Measurements from ENCODE around the gene ARL2. TPM values are rescaled to one million over a fixed set of nuclear protein-coding genes. Genes with fewer than 3 reads are reported as not detected.
"Not testable (repeated sequence)": the region's sequence is repeated elsewhere in the genome, so short reads cannot be mapped to it uniquely, and the experiment has no call there.

The ARL2 gene
- total and polyA plus RNA-seq, 2 donors = 42.8 to 52.0 TPM

DNA sequence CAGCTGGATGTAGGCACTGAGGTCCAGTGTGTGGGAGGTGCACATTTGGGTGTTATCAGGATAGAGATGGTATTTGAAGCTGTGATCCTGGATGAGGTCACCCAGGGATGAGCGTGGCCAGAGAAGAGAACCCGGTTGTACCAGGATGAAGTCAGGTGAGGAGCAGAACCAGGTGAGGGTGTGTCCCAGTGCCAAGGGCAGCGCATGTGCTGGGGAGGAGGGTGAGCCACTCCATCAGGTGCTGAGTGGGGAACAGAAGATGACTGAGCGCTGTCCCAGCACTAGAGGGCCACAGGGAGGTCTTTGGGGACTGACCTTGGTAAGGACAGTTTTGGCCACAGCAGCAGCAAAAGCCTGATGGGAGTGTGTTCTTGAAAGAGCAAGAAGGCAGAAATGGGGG lies 2.7 kb downstream of the ARL2 start:
- H3K36me3 ChIP-seq (ENCODE audit: control insufficient read depth in 2 of 2, insufficient read depth in 2 of 2, low read length in 1 of 2) = peaks cover 22 to 34% of the 10 kb centered on the region in 2 donors
- no peak overlapping the region for H3K27ac ChIP-seq (ENCODE audit: low read depth in 1 of 2, low read length in 1 of 2)
- 97% methylated on average over 4 of the region's 4 CpGs for whole genome bisulfite sequencing
- H3K9me3 ChIP-seq (ENCODE audit: control insufficient read depth in 2 of 2, insufficient read depth in 1 of 2, low read length in 1 of 2) = peaks cover 0 to 2% of the 10 kb centered on the region in 2 donors
- H3K27me3 ChIP-seq (ENCODE audit: control insufficient read depth in 2 of 2, insufficient read depth in 1 of 2, low read length in 1 of 2) = no peaks in the 10 kb centered on the region
- DNase-seq (ENCODE audit: low read depth in 6 of 9, low spot score in 9 of 9) = no peak
- H3K4me3 ChIP-seq (ENCODE audit: low read length in 2 of 2) = no peak overlapping the region
- H3K4me1 ChIP-seq (ENCODE audit: control insufficient read depth in 2 of 2, insufficient read depth in 2 of 2, low read length in 2 of 2) = peaks cover 8 to 21% of the 10 kb centered on the region in 2 donors

DNA sequence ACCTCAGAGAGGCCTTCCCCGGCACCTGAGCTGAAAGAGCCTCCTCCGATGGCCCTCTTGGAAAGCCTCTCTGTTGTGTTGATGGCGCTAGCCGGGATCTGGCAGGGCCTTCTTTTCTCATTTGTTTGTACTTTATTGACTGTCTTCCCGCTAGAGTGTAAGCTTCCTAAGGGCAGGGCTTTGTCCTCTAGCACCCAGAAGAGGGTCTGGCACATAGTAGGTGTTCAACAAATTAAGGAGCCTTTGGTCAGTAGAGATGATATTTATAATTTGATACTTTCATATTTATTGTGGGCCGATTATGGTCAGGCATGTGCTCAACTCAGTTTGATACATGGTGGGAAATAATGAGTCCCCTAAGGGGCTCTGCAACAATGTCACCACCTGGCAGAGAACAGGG lies 4.0 kb downstream of the ARL2 start:
- Histone ChIP-seq H3K9me3 (ENCODE audit: control insufficient read depth in 2 of 2, insufficient read depth in 1 of 2, low read length in 1 of 2) (peaks cover 0 to 2% of the 10 kb centered on the region in 2 donors), H3K4me1 (ENCODE audit: control insufficient read depth in 2 of 2, insufficient read depth in 2 of 2, low read length in 2 of 2) (peaks cover 8 to 18% of the 10 kb centered on the region in 2 donors), H3K4me3 (ENCODE audit: low read length in 2 of 2) (no peak overlapping the region), H3K36me3 (ENCODE audit: control insufficient read depth in 2 of 2, insufficient read depth in 2 of 2, low read length in 1 of 2) (peaks cover 25 to 41% of the 10 kb centered on the region in 2 donors), H3K27ac (ENCODE audit: low read depth in 1 of 2, low read length in 1 of 2) (no peak overlapping the region), H3K27me3 (ENCODE audit: control insufficient read depth in 2 of 2, insufficient read depth in 1 of 2, low read length in 1 of 2) (no peaks in the 10 kb centered on the region)
- DNase-seq (ENCODE audit: low read depth in 6 of 9, low spot score in 9 of 9) = no peak
- WGBS = over 99% methylated on average over 6 of the region's 6 CpGs

DNA sequence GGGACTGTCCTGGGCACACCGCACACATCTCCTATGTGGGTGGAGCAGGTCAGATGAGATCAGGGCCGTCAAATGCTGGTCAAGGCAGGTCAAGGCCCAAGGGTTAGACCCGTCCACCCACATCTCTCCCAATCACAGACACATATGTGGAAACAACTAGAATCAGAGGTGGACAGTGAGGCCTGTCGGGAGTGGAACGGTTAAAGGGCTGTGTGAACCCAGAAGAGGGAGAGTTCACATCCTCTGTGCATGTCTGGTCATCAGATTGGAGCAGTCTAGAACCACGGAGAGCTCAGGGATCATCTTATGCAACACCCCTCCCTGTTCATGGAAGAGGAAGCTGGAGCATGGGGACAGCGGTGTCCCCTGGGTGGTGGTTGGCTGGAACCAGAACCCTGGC lies 5.9 kb downstream of the ARL2 start:
- no peak for DNase-seq (ENCODE audit: low read depth in 6 of 9, low spot score in 9 of 9)
- Histone ChIP-seq H3K27ac (ENCODE audit: low read depth in 1 of 2, low read length in 1 of 2) (no peak overlapping the region), H3K4me3 (ENCODE audit: low read length in 2 of 2) (no peak overlapping the region), H3K27me3 (ENCODE audit: control insufficient read depth in 2 of 2, insufficient read depth in 1 of 2, low read length in 1 of 2) (no peaks in the 10 kb centered on the region), H3K9me3 (ENCODE audit: control insufficient read depth in 2 of 2, insufficient read depth in 1 of 2, low read length in 1 of 2) (peaks cover 0 to 2% of the 10 kb centered on the region in 2 donors), H3K4me1 (ENCODE audit: control insufficient read depth in 2 of 2, insufficient read depth in 2 of 2, low read length in 2 of 2) (peaks cover 2 to 8% of the 10 kb centered on the region in 2 donors), H3K36me3 (ENCODE audit: control insufficient read depth in 2 of 2, insufficient read depth in 2 of 2, low read length in 1 of 2) (peaks cover 25 to 41% of the 10 kb centered on the region in 2 donors)
- 97% methylated on average over 7 of the region's 7 CpGs for WGBS

GRCh38 chr11:65021003-65021402 lies 7.0 kb downstream of the ARL2 start:
- Histone ChIP-seq H3K27ac (ENCODE audit: low read depth in 1 of 2, low read length in 1 of 2) (no peak overlapping the region), H3K4me3 (ENCODE audit: low read length in 2 of 2) (no peak overlapping the region), H3K36me3 (ENCODE audit: control insufficient read depth in 2 of 2, insufficient read depth in 2 of 2, low read length in 1 of 2) (peaks cover 25 to 41% of the 10 kb centered on the region in 2 donors), H3K4me1 (ENCODE audit: control insufficient read depth in 2 of 2, insufficient read depth in 2 of 2, low read length in 2 of 2) (no peaks in the 10 kb centered on the region), H3K9me3 (ENCODE audit: control insufficient read depth in 2 of 2, insufficient read depth in 1 of 2, low read length in 1 of 2) (peaks cover 0 to 2% of the 10 kb centered on the region in 2 donors), H3K27me3 (ENCODE audit: control insufficient read depth in 2 of 2, insufficient read depth in 1 of 2, low read length in 1 of 2) (no peaks in the 10 kb centered on the region)
- WGBS = 98% methylated on average over 3 of the region's 3 CpGs
- no peak for DNase-seq (ENCODE audit: low read depth in 6 of 9, low spot score in 9 of 9)

- H3K36me3 ChIP-seq (ENCODE audit: control insufficient read depth in 2 of 2, insufficient read depth in 2 of 2, low read length in 1 of 2) = peaks cover 25 to 39% of the 10 kb centered on the region in 2 donors
- no peaks in the 10 kb centered on the region for H3K9me3 ChIP-seq (ENCODE audit: control insufficient read depth in 2 of 2, insufficient read depth in 1 of 2, low read length in 1 of 2)
- 97% methylated on average over 11 of the region's 11 CpGs for WGBS
- no peaks in the 10 kb centered on the region for H3K27me3 ChIP-seq (ENCODE audit: control insufficient read depth in 2 of 2, insufficient read depth in 1 of 2, low read length in 1 of 2)
- no peak for DNase-seq (ENCODE audit: low read depth in 6 of 9, low spot score in 9 of 9)
- H3K4me3 ChIP-seq (ENCODE audit: low read length in 2 of 2) = no peak overlapping the region
- H3K4me1 ChIP-seq (ENCODE audit: control insufficient read depth in 2 of 2, insufficient read depth in 2 of 2, low read length in 2 of 2) = no peaks in the 10 kb centered on the region
- H3K27ac ChIP-seq (ENCODE audit: low read depth in 1 of 2, low read length in 1 of 2) = no peak overlapping the region
Observed at GRCh38 chr11:65021509-65021908, 7.5 kb downstream of the ARL2 start.

- H3K4me3 ChIP-seq (ENCODE audit: low read length in 2 of 2) = not testable (repeated sequence)
Observed at GRCh38 chr11:65023502-65023901, 9.5 kb downstream of the ARL2 start.

DNA sequence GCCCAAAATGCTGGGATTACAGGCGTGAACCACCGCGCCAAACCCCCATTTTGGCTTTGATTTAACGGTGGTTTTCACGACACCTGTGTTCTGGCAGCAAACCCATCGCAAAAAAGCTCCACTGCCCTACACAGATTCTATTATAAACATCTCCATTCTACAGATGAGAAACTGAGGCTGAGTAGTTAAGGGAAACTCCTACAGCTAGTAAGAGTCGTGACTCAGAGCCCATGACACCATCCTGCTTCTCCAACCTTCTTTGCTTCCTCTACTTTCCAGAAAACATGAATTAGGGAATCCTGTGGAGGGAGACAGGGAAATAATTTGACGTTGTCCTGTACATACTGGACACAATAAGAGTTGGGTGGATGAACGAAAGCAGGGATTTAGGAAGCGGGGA lies 12.8 kb downstream of the ARL2 start:
- peaks cover 2 to 8% of the 10 kb centered on the region in 2 donors for H3K36me3 ChIP-seq (ENCODE audit: control insufficient read depth in 2 of 2, insufficient read depth in 2 of 2, low read length in 1 of 2)
- H3K4me1 ChIP-seq (ENCODE audit: control insufficient read depth in 2 of 2, insufficient read depth in 2 of 2, low read length in 2 of 2) = peaks cover 8 to 13% of the 10 kb centered on the region in 2 donors
- no peaks in the 10 kb centered on the region for H3K27me3 ChIP-seq (ENCODE audit: control insufficient read depth in 2 of 2, insufficient read depth in 1 of 2, low read length in 1 of 2)
- 87% methylated on average over 10 of the region's 10 CpGs for WGBS
- H3K9me3 ChIP-seq (ENCODE audit: control insufficient read depth in 2 of 2, insufficient read depth in 1 of 2, low read length in 1 of 2) = no peaks in the 10 kb centered on the region
- no peak for DNase-seq (ENCODE audit: low read depth in 6 of 9, low spot score in 9 of 9)
- peak overlapping the region; percentile 54 to 79 for H3K4me3 ChIP-seq (ENCODE audit: low read length in 2 of 2)
- H3K27ac ChIP-seq (ENCODE audit: low read depth in 1 of 2, low read length in 1 of 2) = peak overlapping the region in 1 of 2 donors; percentile 0

More at GRCh38 chr11:65023502-65023901, 9.5 kb downstream of the ARL2 start:
- peaks cover 21 to 29% of the 10 kb centered on the region in 2 donors for H3K36me3 ChIP-seq (ENCODE audit: control insufficient read depth in 2 of 2, insufficient read depth in 2 of 2, low read length in 1 of 2)
- H3K27me3 ChIP-seq (ENCODE audit: control insufficient read depth in 2 of 2, insufficient read depth in 1 of 2, low read length in 1 of 2); H3K27ac ChIP-seq (ENCODE audit: low read depth in 1 of 2, low read length in 1 of 2); DNase-seq (ENCODE audit: low read depth in 6 of 9, low spot score in 9 of 9); H3K9me3 ChIP-seq (ENCODE audit: control insufficient read depth in 2 of 2, insufficient read depth in 1 of 2, low read length in 1 of 2): not testable (repeated sequence)
- 89% methylated on average over 8 of the region's 8 CpGs for WGBS
- peaks cover 8 to 12% of the 10 kb centered on the region in 2 donors for H3K4me1 ChIP-seq (ENCODE audit: control insufficient read depth in 2 of 2, insufficient read depth in 2 of 2, low read length in 2 of 2)

- peak; percentile 92 to 99 (median 96) for DNase-seq (ENCODE audit: low read depth in 6 of 9, low spot score in 9 of 9)
- peak within 1 kb of the TSS; percentile 88 to 95 for H3K27ac ChIP-seq (ENCODE audit: low read depth in 1 of 2, low read length in 1 of 2)
- H3K27me3 ChIP-seq (ENCODE audit: control insufficient read depth in 2 of 2, insufficient read depth in 1 of 2, low read length in 1 of 2) = no peaks in the 10 kb centered on the region
- peak within 1 kb of the TSS; percentile 54 to 79 for H3K4me3 ChIP-seq (ENCODE audit: low read length in 2 of 2)
- 2% methylated on average over 51 of the region's 51 CpGs for WGBS
- H3K9me3 ChIP-seq (ENCODE audit: control insufficient read depth in 2 of 2, insufficient read depth in 1 of 2, low read length in 1 of 2) = no peaks in the 10 kb centered on the region
- peaks cover 6 to 7% of the 10 kb centered on the region in 2 donors for H3K36me3 ChIP-seq (ENCODE audit: control insufficient read depth in 2 of 2, insufficient read depth in 2 of 2, low read length in 1 of 2)
- H3K4me1 ChIP-seq (ENCODE audit: control insufficient read depth in 2 of 2, insufficient read depth in 2 of 2, low read length in 2 of 2) = peaks cover 8 to 13% of the 10 kb centered on the region in 2 donors
Observed at GRCh38 chr11:65027213-65028067, 13.5 kb downstream of the ARL2 start, which contains the start of gene SNX15. SNX15 (plus strand) TSS chr11:65027439; CDS start chr11:65027538, 99 bp downstream.

GRCh38 chr11:65032216-65032615 lies 18.3 kb downstream of the ARL2 start:
- peaks cover 2 to 7% of the 10 kb centered on the region in 2 donors for H3K4me1 ChIP-seq (ENCODE audit: control insufficient read depth in 2 of 2, insufficient read depth in 2 of 2, low read length in 2 of 2)
- H3K36me3 ChIP-seq (ENCODE audit: control insufficient read depth in 2 of 2, insufficient read depth in 2 of 2, low read length in 1 of 2) = peaks cover 20 to 30% of the 10 kb centered on the region in 2 donors
- DNase-seq (ENCODE audit: low read depth in 6 of 9, low spot score in 9 of 9) = no peak
- H3K4me3 ChIP-seq (ENCODE audit: low read length in 2 of 2) = no peak overlapping the region
- WGBS = 89% methylated on average over 13 of the region's 13 CpGs
- no peaks in the 10 kb centered on the region for H3K9me3 ChIP-seq (ENCODE audit: control insufficient read depth in 2 of 2, insufficient read depth in 1 of 2, low read length in 1 of 2)
- H3K27me3 ChIP-seq (ENCODE audit: control insufficient read depth in 2 of 2, insufficient read depth in 1 of 2, low read length in 1 of 2) = no peaks in the 10 kb centered on the region
- H3K27ac ChIP-seq (ENCODE audit: low read depth in 1 of 2, low read length in 1 of 2) = no peak overlapping the region
